ENCODE results near the gene CBFA2T2.
"Not testable (repeated sequence)": the region's sequence is repeated elsewhere in the genome, so short reads cannot be mapped to it uniquely, and the experiment has no call there.

CBFA2T2 gene

GRCh38 chr20:33535717-33536116 lies 45.8 kb downstream of the CBFA2T2 start:
- DNase-seq (ENCODE audit: low spot score); H3K4me3 Mint-ChIP-seq; H3K27me3 Mint-ChIP-seq (ENCODE audit: low read depth); H3K9me3 Mint-ChIP-seq; H3K36me3 Mint-ChIP-seq (ENCODE audit: low read depth); H3K27ac Mint-ChIP-seq: not testable (repeated sequence)
- peaks cover 16% of the 10 kb centered on the region for H3K4me1 Mint-ChIP-seq (ENCODE audit: low read depth)

DNA sequence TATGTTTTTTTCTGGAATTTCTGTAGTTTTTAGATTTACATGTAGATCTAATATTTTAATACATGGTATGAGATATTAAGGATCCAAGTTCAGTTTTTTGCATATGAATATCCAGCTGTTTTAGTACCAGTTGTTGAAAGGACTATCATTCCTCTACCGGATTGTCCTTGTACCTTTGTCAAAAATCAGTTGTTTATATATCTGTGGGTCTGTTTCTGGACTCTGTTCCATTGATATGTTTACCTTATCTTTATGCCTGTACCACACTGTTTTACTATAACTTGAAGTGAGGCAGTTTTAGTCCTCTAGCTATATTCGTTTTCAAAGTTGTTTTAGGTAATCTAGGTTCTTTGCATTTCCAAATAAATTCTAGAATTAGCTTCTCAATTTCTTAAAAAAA lies 47.7 kb downstream of the CBFA2T2 start:
- H3K4me3 Mint-ChIP-seq = no peak overlapping the region
- no peak overlapping the region for H3K27ac Mint-ChIP-seq
- H3K4me1 Mint-ChIP-seq (ENCODE audit: low read depth) = peaks cover 9% of the 10 kb centered on the region
- DNase-seq (ENCODE audit: low spot score) = no peak
- H3K9me3 Mint-ChIP-seq = peaks cover 4% of the 10 kb centered on the region
- H3K36me3 Mint-ChIP-seq (ENCODE audit: low read depth) = peaks cover 5% of the 10 kb centered on the region
- no peaks in the 10 kb centered on the region for H3K27me3 Mint-ChIP-seq (ENCODE audit: low read depth)

GRCh38 chr20:33539129-33539528 lies 49.2 kb downstream of the CBFA2T2 start:
- Mint-ChIP-seq H3K27me3 (ENCODE audit: low read depth) (no peaks in the 10 kb centered on the region), H3K4me3 (no peak overlapping the region), H3K4me1 (ENCODE audit: low read depth) (peaks cover 9% of the 10 kb centered on the region), H3K27ac (no peak overlapping the region), H3K36me3 (ENCODE audit: low read depth) (peaks cover 5% of the 10 kb centered on the region), H3K9me3 (peaks cover 4% of the 10 kb centered on the region)
- no peak for DNase-seq (ENCODE audit: low spot score)

- peaks cover 9% of the 10 kb centered on the region for H3K4me1 Mint-ChIP-seq (ENCODE audit: low read depth)
- H3K4me3 Mint-ChIP-seq = no peak overlapping the region
- peaks cover 5% of the 10 kb centered on the region for H3K36me3 Mint-ChIP-seq (ENCODE audit: low read depth)
- no peak overlapping the region for H3K27ac Mint-ChIP-seq
- H3K27me3 Mint-ChIP-seq (ENCODE audit: low read depth) = no peaks in the 10 kb centered on the region
- DNase-seq (ENCODE audit: low spot score) = no peak
- peaks cover 4% of the 10 kb centered on the region for H3K9me3 Mint-ChIP-seq
These were observed 50.5 kb downstream of the CBFA2T2 start for GRCh38 chr20:33540427-33540826.

DNA sequence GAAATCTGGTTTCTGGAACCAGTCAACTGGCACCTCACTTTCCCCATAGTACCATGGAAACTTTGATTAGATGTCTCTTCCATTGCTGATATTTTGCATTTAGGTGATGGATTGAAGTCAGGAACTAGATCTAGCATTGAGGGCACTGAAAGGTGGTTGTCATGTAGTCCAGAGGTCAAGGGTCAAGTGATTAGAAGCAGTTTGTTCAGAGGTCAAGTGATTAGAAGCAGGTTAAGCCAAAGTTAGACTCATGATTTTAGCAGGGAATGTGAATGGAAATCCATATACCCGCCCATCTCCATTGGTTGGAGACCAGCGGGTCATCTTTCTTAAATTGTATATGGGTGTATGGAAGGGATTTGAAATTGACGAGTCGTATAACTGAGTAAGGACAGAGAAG lies 51.2 kb downstream of the CBFA2T2 start:
- no peak for DNase-seq (ENCODE audit: low spot score)
- Mint-ChIP-seq H3K4me3 (no peak overlapping the region), H3K36me3 (ENCODE audit: low read depth) (peaks cover 5% of the 10 kb centered on the region), H3K9me3 (peaks cover 4% of the 10 kb centered on the region), H3K27ac (no peak overlapping the region), H3K27me3 (ENCODE audit: low read depth) (no peaks in the 10 kb centered on the region), H3K4me1 (ENCODE audit: low read depth) (peaks cover 9% of the 10 kb centered on the region)

- Mint-ChIP-seq H3K9me3 (peaks cover 4% of the 10 kb centered on the region), H3K27me3 (ENCODE audit: low read depth) (no peaks in the 10 kb centered on the region), H3K36me3 (ENCODE audit: low read depth) (peaks cover 5% of the 10 kb centered on the region), H3K4me3 (no peak overlapping the region), H3K4me1 (ENCODE audit: low read depth) (peaks cover 9% of the 10 kb centered on the region), H3K27ac (no peak overlapping the region)
- DNase-seq (ENCODE audit: low spot score) = no peak
These were observed 51.9 kb downstream of the CBFA2T2 start for GRCh38 chr20:33541797-33542196.

DNA sequence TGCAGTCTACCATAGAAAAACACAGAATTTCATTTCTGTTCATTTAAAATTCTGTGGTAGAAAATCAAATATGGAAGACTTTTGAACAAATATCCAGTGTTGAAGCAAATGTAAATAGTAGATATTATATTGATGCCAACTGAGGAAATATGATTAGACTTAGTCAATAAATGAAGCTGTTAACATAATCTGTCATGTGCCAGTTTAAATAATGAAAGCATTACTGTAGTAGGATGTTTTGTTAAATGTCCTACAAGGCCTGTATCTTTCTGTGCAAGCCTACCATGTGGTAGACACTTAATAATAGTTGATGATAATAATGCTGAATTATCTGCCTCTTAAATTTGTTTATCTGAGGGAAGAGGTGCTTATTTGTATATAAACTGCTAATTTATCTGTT lies 55.9 kb downstream of the CBFA2T2 start:
- Mint-ChIP-seq H3K4me1 (ENCODE audit: low read depth) (peaks cover 1% of the 10 kb centered on the region), H3K27ac (no peak overlapping the region), H3K36me3 (ENCODE audit: low read depth) (peaks cover 1% of the 10 kb centered on the region), H3K4me3 (no peak overlapping the region), H3K27me3 (ENCODE audit: low read depth) (no peaks in the 10 kb centered on the region), H3K9me3 (no peaks in the 10 kb centered on the region)
- DNase-seq (ENCODE audit: low spot score) = no peak

GRCh38 chr20:33549229-33549999 lies 59.5 kb downstream of the CBFA2T2 start:
- Mint-ChIP-seq H3K4me1 (ENCODE audit: low read depth) (peaks cover 10% of the 10 kb centered on the region), H3K27me3 (ENCODE audit: low read depth) (no peaks in the 10 kb centered on the region), H3K4me3 (no peak overlapping the region), H3K9me3 (no peaks in the 10 kb centered on the region), H3K36me3 (ENCODE audit: low read depth) (peaks cover 12% of the 10 kb centered on the region), H3K27ac (no peak overlapping the region)
- DNase-seq (ENCODE audit: low spot score) = no peak

DNA sequence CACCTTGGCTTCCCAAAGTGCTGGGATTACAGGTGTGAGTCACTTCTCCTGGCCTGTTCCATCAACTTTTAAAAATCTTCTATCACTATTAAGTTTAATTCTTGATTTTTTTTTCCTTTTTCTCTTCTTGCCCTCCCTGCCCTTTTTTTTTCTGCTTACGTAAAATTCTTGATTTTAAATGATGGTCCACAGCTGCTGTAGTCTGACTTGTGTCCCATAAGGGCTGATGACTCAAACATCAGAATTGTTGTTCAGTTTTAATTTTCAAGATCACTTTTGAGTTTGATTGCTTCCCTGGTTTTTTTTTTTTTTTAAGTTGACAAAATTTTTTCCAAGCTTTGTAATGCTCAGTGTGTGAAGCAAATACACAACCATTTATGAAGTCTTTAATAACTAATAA lies 61.9 kb downstream of the CBFA2T2 start:
- Mint-ChIP-seq H3K4me3 (no peak overlapping the region), H3K9me3 (no peaks in the 10 kb centered on the region), H3K36me3 (ENCODE audit: low read depth) (peaks cover 12% of the 10 kb centered on the region), H3K27me3 (ENCODE audit: low read depth) (no peaks in the 10 kb centered on the region), H3K27ac (no peak overlapping the region), H3K4me1 (ENCODE audit: low read depth) (peaks cover 20% of the 10 kb centered on the region)
- no peak for DNase-seq (ENCODE audit: low spot score)

DNA sequence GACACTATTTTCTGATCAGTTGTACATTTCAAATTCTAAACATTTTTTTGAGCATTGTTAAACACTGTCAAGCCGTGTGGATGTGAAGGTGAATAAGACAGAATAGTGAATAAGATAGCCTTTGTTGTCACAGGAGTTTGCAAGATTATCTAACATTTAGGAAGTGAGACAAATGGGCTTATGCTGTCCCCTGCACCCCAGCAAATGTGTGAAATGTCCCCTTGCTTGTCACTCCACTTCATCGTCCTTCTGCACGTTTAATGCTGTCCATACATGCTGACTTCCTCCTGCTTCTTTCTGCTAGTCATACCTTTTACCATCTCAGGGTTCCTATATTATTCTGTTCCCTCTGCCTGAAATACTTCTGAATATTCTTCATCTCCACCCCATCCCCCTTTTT lies 62.6 kb downstream of the CBFA2T2 start:
- no peak overlapping the region for H3K27ac Mint-ChIP-seq
- no peak overlapping the region for H3K4me3 Mint-ChIP-seq
- H3K9me3 Mint-ChIP-seq = no peaks in the 10 kb centered on the region
- H3K27me3 Mint-ChIP-seq (ENCODE audit: low read depth) = no peaks in the 10 kb centered on the region
- H3K4me1 Mint-ChIP-seq (ENCODE audit: low read depth) = peaks cover 20% of the 10 kb centered on the region
- DNase-seq (ENCODE audit: low spot score) = no peak
- peaks cover 15% of the 10 kb centered on the region for H3K36me3 Mint-ChIP-seq (ENCODE audit: low read depth)

DNA sequence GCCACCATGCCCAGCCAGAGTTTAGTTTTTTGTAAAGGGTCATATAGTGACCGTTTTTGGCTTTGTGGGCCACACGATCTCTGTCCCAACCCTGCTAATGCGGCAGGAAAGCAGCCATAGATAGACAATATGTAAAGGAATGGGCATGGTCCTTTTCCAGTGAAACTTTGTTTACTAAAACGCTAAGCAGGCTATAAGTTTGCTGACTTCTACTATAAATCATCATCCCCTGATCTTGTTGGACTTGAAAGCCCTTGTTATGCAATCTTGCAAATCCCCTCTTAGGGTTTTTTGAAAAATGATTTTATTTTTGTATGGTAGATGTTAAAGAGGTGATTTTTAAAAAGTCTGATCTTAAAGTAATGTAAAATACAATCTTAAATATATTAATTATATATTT lies 63.6 kb downstream of the CBFA2T2 start:
- no peak overlapping the region for H3K4me3 Mint-ChIP-seq
- peaks cover 20% of the 10 kb centered on the region for H3K36me3 Mint-ChIP-seq (ENCODE audit: low read depth)
- no peaks in the 10 kb centered on the region for H3K27me3 Mint-ChIP-seq (ENCODE audit: low read depth)
- no peak for DNase-seq (ENCODE audit: low spot score)
- H3K9me3 Mint-ChIP-seq = no peaks in the 10 kb centered on the region
- H3K4me1 Mint-ChIP-seq (ENCODE audit: low read depth) = peaks cover 20% of the 10 kb centered on the region
- H3K27ac Mint-ChIP-seq = peak overlapping the region; percentile 55

- Mint-ChIP-seq H3K27me3 (ENCODE audit: low read depth) (no peaks in the 10 kb centered on the region), H3K4me3 (peak overlapping the region; percentile 59), H3K27ac (peak overlapping the region; percentile 90), H3K9me3 (no peaks in the 10 kb centered on the region), H3K4me1 (ENCODE audit: low read depth) (peaks cover 20% of the 10 kb centered on the region), H3K36me3 (ENCODE audit: low read depth) (peaks cover 26% of the 10 kb centered on the region)
- DNase-seq (ENCODE audit: low spot score) = peak; percentile 40
These were observed 65.1 kb downstream of the CBFA2T2 start for GRCh38 chr20:33554914-33555420.

DNA sequence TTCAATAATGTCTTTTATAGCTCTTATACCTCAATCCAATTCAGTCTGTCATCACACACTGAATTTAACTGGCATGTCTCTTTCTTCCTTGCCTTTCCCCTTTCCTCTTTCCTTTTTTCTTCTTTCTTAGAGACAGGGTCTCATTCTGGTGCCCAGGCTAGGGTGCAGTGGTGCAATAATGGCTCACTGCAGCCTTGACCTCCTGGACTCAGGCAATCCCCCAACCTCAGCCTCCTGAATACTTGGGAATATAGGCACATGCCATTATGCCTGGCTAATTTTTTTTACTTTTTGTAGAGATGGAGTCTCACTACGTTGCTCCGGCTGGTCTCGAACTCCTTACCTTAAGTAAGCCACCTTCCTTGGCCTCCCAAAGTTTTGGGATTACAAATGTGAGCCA lies 65.9 kb downstream of the CBFA2T2 start:
- H3K27ac Mint-ChIP-seq = peak overlapping the region; percentile 90
- no peak for DNase-seq (ENCODE audit: low spot score)
- H3K4me1 Mint-ChIP-seq (ENCODE audit: low read depth) = peaks cover 20% of the 10 kb centered on the region
- no peaks in the 10 kb centered on the region for H3K9me3 Mint-ChIP-seq
- H3K4me3 Mint-ChIP-seq = peak overlapping the region; percentile 51
- H3K36me3 Mint-ChIP-seq (ENCODE audit: low read depth) = peaks cover 25% of the 10 kb centered on the region
- H3K27me3 Mint-ChIP-seq (ENCODE audit: low read depth) = no peaks in the 10 kb centered on the region

DNA sequence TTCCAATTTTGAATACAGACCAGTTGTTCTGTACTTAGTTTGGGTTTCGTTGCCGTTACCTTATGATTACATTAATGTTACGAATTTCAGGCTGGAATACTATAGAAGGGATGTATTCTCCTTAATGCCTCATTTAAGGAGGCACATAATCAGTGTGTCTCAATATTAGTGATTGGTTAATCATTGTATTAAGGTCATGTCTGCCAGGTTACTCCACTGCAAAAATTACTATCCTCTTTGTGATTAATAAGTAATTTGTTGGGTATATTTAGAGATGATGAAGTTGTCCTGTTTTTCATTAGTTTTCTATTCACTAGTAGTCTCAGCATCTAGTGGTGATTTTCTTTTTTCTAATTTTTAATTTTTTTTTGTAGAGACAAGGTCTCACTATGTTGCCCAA lies 66.3 kb downstream of the CBFA2T2 start:
- peak overlapping the region; percentile 51 for H3K4me3 Mint-ChIP-seq
- DNase-seq (ENCODE audit: low spot score) = no peak
- H3K36me3 Mint-ChIP-seq (ENCODE audit: low read depth) = peaks cover 23% of the 10 kb centered on the region
- H3K9me3 Mint-ChIP-seq = no peaks in the 10 kb centered on the region
- H3K27me3 Mint-ChIP-seq (ENCODE audit: low read depth) = no peaks in the 10 kb centered on the region
- H3K4me1 Mint-ChIP-seq (ENCODE audit: low read depth) = peaks cover 20% of the 10 kb centered on the region
- peak overlapping the region; percentile 90 for H3K27ac Mint-ChIP-seq

All from T-helper 2 cell treated with Interferon-gamma antibody and Interleukin-4, amounts not matched to agents 5 μg/mL and 100 μg/mL, for 36 hours (primary cell).